GM12878 (cell line): ENCODE results near the gene LATS2. TPM values are rescaled to one million over a fixed set of nuclear protein-coding genes. Genes with fewer than 3 reads are reported as not detected.

Experiments
- ATAC-seq: fragments of 200-7000 bp; cut with Tn5 transposase; 3 replicates; pipeline ENCODE4 v1.9.1; 2020; ENCODE audit warnings: mild to moderate bottlenecking, moderate library complexity
- BruUV-seq: library from RNA; stranded (reverse); fragments of 400-500 nt; replicated peaks from 2 replicates; lab custom pipeline; 2021; lab: Mats Ljungman, UMichigan
- CTCF ChIA-PET: fragments of 300-600 bp; sonication (Branson Sonifier 250); formaldehyde crosslinking; extraction: SDS; loops from one replicate; lab custom pipeline; 2021; ENCODE audit warnings: inconsistent platforms; lab: Yijun Ruan, JAX
- POLR2A ChIA-PET: fragments of 350-600 bp; formaldehyde crosslinking; extraction: SDS; loops from one replicate; lab custom pipeline; 2021; ENCODE audit warnings: inconsistent platforms; lab: Charles Lee
- RAD21 ChIA-PET: fragments of 300-600 bp; sonication (Branson Sonifier 250); formaldehyde crosslinking; loops from one replicate; lab custom pipeline; 2023; ENCODE audit warnings: antibody characterized with exemption; ENCODE audit not compliant: unreplicated experiment; lab: Charles Lee
- SMC1A ChIA-PET: fragments of 300-600 bp; sonication (Branson Sonifier 250); formaldehyde crosslinking; loops from one replicate; lab custom pipeline; 2023; ENCODE audit not compliant: unreplicated experiment, uncharacterized antibody; lab: Charles Lee
- DNase-seq: peaks from one replicate; pipeline ENCODE4 v3.0.0-alpha.2; 2011; ENCODE audit warnings: low read depth, low spot score
- FAIRE-seq: peaks from 3 replicates; lab custom pipeline; 2011; peaks lifted over from hg19 to GRCh38; lab: Jason Lieb, UNC
- H2AFZ ChIP-seq: 2 replicates; pipeline ENCODE4 v1.6.0; 2011; ENCODE audit warnings: low read depth, low read length, control low read depth; ENCODE audit not compliant: control insufficient read depth
- H3K27ac ChIP-seq: 2 replicates; pipeline ENCODE4 v1.5.1; 2011; ENCODE audit warnings: control low read depth; ENCODE audit not compliant: control insufficient read depth, insufficient read depth
- H3K27me3 ChIP-seq, 2 experiments: replicated peaks in 1 of 2; 2 replicates each; pipeline versions ENCODE4 v1.6.0 to v1.6.1; 2011; ENCODE audit warnings: low read length in 1 of 2; ENCODE audit not compliant: control insufficient read depth in 2 of 2, insufficient read depth in 2 of 2
- H3K36me3 ChIP-seq, 2 experiments: 2 replicates each; pipeline ENCODE4 v1.5.1; 2011; ENCODE audit warnings: low read length in 1 of 2; ENCODE audit not compliant: control insufficient read depth in 2 of 2, insufficient read depth in 2 of 2
- H3K4me1 ChIP-seq: 2 replicates; pipeline ENCODE4 v1.6.1; 2011; ENCODE audit warnings: mild to moderate bottlenecking, low read length, moderate library complexity, mixed read lengths; ENCODE audit not compliant: control insufficient read depth, insufficient read depth
- H3K4me2 ChIP-seq: 2 replicates; pipeline ENCODE4 v1.6.0; 2011; ENCODE audit warnings: control low read depth; ENCODE audit not compliant: control insufficient read depth, insufficient read depth
- H3K4me3 ChIP-seq: fragments of 200-600 bp; sonication (generic); 2 replicates; pipeline ENCODE4 v1.5.1; 2016
- H3K79me2 ChIP-seq: 2 replicates; pipeline ENCODE4 v1.6.0; 2011; ENCODE audit warnings: low read length; ENCODE audit not compliant: control insufficient read depth, insufficient read depth
- H3K9ac ChIP-seq: 2 replicates; pipeline ENCODE4 v1.8.0; 2011; ENCODE audit warnings: low read length, control low read depth, mixed read lengths; ENCODE audit not compliant: control insufficient read depth, insufficient read depth
- H3K9me3 ChIP-seq: replicated peaks from 3 replicates; pipeline ENCODE4 v1.5.1; 2011; ENCODE audit warnings: mild to moderate bottlenecking, low read length; ENCODE audit not compliant: control insufficient read depth, insufficient read depth
- H4K20me1 ChIP-seq: 2 replicates; pipeline ENCODE4 v1.6.0; 2011; ENCODE audit not compliant: control insufficient read depth, insufficient read depth
- CHD4 ChIP-seq: fragments of 200-600 bp; sonication (generic); IDR thresholded peaks from 2 replicates; pipeline ENCODE4 v1.6.1; 2016; ENCODE audit warnings: mild to moderate bottlenecking
- EP300 ChIP-seq, 2 experiments: fragments of 150-350 bp in 1 of 2; IDR thresholded peaks; 2 replicates each; pipeline ENCODE4 v1.6.1; 2011 to 2012; ENCODE audit warnings: low read depth in 2 of 2, low read length in 2 of 2, borderline replicate concordance in 1 of 2, improper control_type of control experiment in 1 of 2, inconsistent platforms in 1 of 2; ENCODE audit not compliant: control insufficient read depth in 1 of 2
- ESRRA ChIP-seq: IDR thresholded peaks from 2 replicates; pipeline ENCODE4 v1.6.1; 2012; ENCODE audit warnings: mild to moderate bottlenecking, low read length, improper control_type of control experiment
- FOS ChIP-seq: IDR thresholded peaks from 3 replicates; pipeline ENCODE4 v1.6.1; 2011; ENCODE audit warnings: borderline replicate concordance; ENCODE audit not compliant: insufficient read length; ENCODE audit errors: extremely low read depth
- IRF4 ChIP-seq: IDR thresholded peaks from 2 replicates; pipeline ENCODE4 v1.6.1; 2011; ENCODE audit warnings: low read depth, low read length
- MXI1 ChIP-seq: fragments of 150-350 bp; IDR thresholded peaks from 2 replicates; pipeline ENCODE4 v1.6.1; 2011; ENCODE audit warnings: low read depth, mild to moderate bottlenecking, inconsistent platforms, low read length, improper control_type of control experiment
- RBBP5 ChIP-seq: fragments of 200-600 bp; sonication (generic); conservative IDR thresholded peaks from 2 replicates; pipeline ENCODE4 v1.6.1; 2016
- RFX5 ChIP-seq: IDR thresholded peaks from 2 replicates; pipeline ENCODE4 v1.6.1; 2011; ENCODE audit warnings: low read depth, low read length, improper control_type of control experiment
- SRF ChIP-seq, 2 experiments: IDR thresholded peaks; 2 replicates each; pipeline ENCODE4 v1.6.1; 2011; ENCODE audit warnings: low read depth in 2 of 2, low read length in 2 of 2, mild to moderate bottlenecking in 1 of 2, moderate library complexity in 1 of 2
- TCF7 ChIP-seq: IDR thresholded peaks from 2 replicates; pipeline ENCODE4 v1.6.1; 2014; ENCODE audit warnings: antibody characterized with exemption, borderline replicate concordance
- ZBED1 ChIP-seq: IDR thresholded peaks from 2 replicates; pipeline ENCODE4 v1.6.1; 2016; ENCODE audit warnings: borderline replicate concordance
- ZNF207 ChIP-seq: fragments of 450-650 bp; IDR thresholded peaks from 2 replicates; pipeline ENCODE4 v1.6.1; 2014; ENCODE audit warnings: antibody characterized with exemption, mild to moderate bottlenecking, borderline replicate concordance
- WGBS: methylation state at CpG from one replicate; pipeline ENCODE4 v1.1.6; 2016; ENCODE audit warnings: low lambda C conversion rate; ENCODE audit not compliant: insufficient replicate concordance, insufficient coverage; ENCODE audit errors: missing lambda C conversion rate; 5-methylcytosine and 5-hydroxymethylcytosine counted together
- in situ Hi-C: fragments of 300-500 bp; cut with MboI; formaldehyde crosslinking; loops from 9 replicates; pipeline ENCODE4 v1.14.3; 2018; ENCODE audit warnings: mixed read lengths
- intact Hi-C: fragments of 100-400 bp; cut with micrococcal nuclease; formaldehyde crosslinking; loops from one replicate; pipeline ENCODE4 v1.14.2; 2022; ENCODE audit not compliant: unreplicated experiment
- polyA plus RNA-seq, 11 experiments: library from polyadenylated mRNA; depleted of rRNA in 4 of 11; unstranded in 6 of 11; stranded (reverse) in 5 of 11; fragments of >200 nt; fragmentation: Nextera tagmentation in 4 of 11; fragmentation: Illumina TruSeq in 1 of 11; extraction: Ambion mirVana in 4 of 11; extraction: Trizol in 1 of 11; gene quantifications; 1 replicate in 1 of 11; 2 replicates in 10 of 11; pipeline versions ENCODE4 v1.2.1 to v1.2.3, GENCODE V29; 2011 to 2016; ENCODE audit warnings: inconsistent platforms in 2 of 11, missing spikeins in 2 of 11, low read depth in 1 of 11
- total RNA-seq, 4 experiments: library from RNA; depleted of rRNA in 3 of 4; stranded (reverse); fragments of >200 nt in 3 of 4; fragmentation: Illumina TruSeq in 1 of 4; extraction: Trizol in 1 of 4; gene quantifications; 2 replicates each; pipeline versions ENCODE4 v1.2.1 to v1.2.3, GENCODE V29; 2013 to 2021
- TF ChIP-seq, protein P1 (sequence below): IDR thresholded peaks from 2 replicates; pipeline ENCODE4 v1.6.1; 2011; ENCODE audit warnings: low read depth, low read length, improper control_type of control experiment, borderline replicate concordance
- TF ChIP-seq, protein P2 (sequence below): fragments of 450-650 bp; formaldehyde crosslinking; IDR thresholded peaks from 2 replicates; pipeline ENCODE4 v1.4.0; 2022; ENCODE audit warnings: mild to moderate bottlenecking, moderate library complexity
- TF ChIP-seq, protein P3 (sequence below): fragments of 450-650 bp; IDR thresholded peaks from 2 replicates; pipeline ENCODE4 v1.6.1; 2016; ENCODE audit warnings: mild to moderate bottlenecking, moderate library complexity, borderline replicate concordance

Gene LATS2
- total and polyA plus RNA-seq, 10 of the 15 experiments (the other 5 are each of a cell fraction or from before 2014, with no cell fraction given): 0.90 to 7.8 (median 2.0) TPM

DNA sequence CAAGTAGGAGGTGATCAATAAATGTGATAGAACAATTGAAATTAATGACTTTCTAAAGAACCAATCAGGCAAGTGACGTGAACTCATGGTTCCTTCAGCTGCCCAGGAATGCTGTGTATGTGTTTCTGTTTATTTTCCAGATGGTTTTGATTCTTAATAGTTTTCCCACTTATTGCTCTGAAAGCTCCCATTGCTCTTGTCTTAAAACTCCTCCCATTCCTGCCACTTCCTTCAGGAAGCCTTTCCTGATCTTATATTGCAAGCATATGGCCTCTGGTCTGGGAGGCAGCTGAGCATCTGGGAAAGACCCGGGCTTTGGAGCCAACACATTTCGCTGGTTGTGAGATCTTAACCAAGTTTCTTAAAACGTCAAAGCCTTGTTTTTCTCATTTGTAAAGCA lies 17.1 kb upstream of the LATS2 start:
- in situ Hi-C loops: no loop called here
- no peaks in the 10 kb centered on the region for H3K9me3 ChIP-seq
- ChIA-PET SMC1A (no interaction called here), RAD21 (no interaction called here), CTCF (no interaction called here), POLR2A (no interaction called here)
- BruUV-seq: no TSS peak
- no peak overlapping the region for H2AFZ ChIP-seq
- H3K9ac ChIP-seq: no peak overlapping the region
- H3K36me3 ChIP-seq: no peaks in the 10 kb centered on the region
- no peak overlapping the region for H3K27ac ChIP-seq
- FAIRE-seq (no peak), ATAC-seq (no peak), DNase-seq (no peak)
- TF ChIP-seq RFX5: no peak
- no peak for TF ChIP-seq FOS
- TF ChIP-seq TCF7: no peak
- TF ChIP-seq ZNF207: no peak
- no peak for TF ChIP-seq SRF (IDR thresholded peaks at IDR 0.05; ENCODE audit: low read depth in 2 of 2, low read length in 2 of 2)
- TF ChIP-seq RBBP5: no peak
- TF ChIP-seq CHD4: no peak
- TF ChIP-seq EP300 (IDR thresholded peaks at IDR 0.05; ENCODE audit: borderline replicate concordance in 1 of 2, control insufficient read depth in 1 of 2, low read depth in 2 of 2, low read length in 2 of 2): no peak
- TF ChIP-seq ZBED1: no peak
- no peak for TF ChIP-seq MXI1
- TF ChIP-seq, protein P1, sequence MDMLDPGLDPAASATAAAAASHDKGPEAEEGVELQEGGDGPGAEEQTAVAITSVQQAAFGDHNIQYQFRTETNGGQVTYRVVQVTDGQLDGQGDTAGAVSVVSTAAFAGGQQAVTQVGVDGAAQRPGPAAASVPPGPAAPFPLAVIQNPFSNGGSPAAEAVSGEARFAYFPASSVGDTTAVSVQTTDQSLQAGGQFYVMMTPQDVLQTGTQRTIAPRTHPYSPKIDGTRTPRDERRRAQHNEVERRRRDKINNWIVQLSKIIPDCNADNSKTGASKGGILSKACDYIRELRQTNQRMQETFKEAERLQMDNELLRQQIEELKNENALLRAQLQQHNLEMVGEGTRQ: no peak
- TF ChIP-seq ESRRA: no peak
- TF ChIP-seq, protein P2, sequence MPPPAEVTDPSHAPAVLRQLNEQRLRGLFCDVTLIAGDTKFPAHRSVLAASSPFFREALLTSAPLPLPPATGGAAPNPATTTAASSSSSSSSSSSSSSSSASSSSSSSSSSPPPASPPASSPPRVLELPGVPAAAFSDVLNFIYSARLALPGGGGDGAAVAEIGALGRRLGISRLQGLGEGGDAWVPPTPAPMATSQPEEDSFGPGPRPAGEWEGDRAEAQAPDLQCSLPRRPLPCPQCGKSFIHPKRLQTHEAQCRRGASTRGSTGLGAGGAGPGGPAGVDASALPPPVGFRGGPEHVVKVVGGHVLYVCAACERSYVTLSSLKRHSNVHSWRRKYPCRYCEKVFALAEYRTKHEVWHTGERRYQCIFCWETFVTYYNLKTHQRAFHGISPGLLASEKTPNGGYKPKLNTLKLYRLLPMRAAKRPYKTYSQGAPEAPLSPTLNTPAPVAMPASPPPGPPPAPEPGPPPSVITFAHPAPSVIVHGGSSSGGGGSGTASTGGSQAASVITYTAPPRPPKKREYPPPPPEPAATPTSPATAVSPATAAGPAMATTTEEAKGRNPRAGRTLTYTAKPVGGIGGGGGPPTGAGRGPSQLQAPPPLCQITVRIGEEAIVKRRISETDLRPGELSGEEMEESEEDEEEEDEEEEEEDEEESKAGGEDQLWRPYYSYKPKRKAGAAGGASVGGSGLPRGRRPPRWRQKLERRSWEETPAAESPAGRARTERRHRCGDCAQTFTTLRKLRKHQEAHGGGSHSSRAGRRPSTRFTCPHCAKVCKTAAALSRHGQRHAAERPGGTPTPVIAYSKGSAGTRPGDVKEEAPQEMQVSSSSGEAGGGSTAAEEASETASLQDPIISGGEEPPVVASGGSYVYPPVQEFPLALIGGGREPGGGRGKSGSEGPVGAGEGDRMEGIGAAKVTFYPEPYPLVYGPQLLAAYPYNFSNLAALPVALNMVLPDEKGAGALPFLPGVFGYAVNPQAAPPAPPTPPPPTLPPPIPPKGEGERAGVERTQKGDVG: no peak
- TF ChIP-seq, protein P3, sequence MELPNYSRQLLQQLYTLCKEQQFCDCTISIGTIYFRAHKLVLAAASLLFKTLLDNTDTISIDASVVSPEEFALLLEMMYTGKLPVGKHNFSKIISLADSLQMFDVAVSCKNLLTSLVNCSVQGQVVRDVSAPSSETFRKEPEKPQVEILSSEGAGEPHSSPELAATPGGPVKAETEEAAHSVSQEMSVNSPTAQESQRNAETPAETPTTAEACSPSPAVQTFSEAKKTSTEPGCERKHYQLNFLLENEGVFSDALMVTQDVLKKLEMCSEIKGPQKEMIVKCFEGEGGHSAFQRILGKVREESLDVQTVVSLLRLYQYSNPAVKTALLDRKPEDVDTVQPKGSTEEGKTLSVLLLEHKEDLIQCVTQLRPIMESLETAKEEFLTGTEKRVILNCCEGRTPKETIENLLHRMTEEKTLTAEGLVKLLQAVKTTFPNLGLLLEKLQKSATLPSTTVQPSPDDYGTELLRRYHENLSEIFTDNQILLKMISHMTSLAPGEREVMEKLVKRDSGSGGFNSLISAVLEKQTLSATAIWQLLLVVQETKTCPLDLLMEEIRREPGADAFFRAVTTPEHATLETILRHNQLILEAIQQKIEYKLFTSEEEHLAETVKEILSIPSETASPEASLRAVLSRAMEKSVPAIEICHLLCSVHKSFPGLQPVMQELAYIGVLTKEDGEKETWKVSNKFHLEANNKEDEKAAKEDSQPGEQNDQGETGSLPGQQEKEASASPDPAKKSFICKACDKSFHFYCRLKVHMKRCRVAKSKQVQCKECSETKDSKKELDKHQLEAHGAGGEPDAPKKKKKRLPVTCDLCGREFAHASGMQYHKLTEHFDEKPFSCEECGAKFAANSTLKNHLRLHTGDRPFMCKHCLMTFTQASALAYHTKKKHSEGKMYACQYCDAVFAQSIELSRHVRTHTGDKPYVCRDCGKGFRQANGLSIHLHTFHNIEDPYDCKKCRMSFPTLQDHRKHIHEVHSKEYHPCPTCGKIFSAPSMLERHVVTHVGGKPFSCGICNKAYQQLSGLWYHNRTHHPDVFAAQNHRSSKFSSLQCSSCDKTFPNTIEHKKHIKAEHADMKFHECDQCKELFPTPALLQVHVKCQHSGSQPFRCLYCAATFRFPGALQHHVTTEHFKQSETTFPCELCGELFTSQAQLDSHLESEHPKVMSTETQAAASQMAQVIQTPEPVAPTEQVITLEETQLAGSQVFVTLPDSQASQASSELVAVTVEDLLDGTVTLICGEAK: no peak
- no peak for TF ChIP-seq IRF4
- H3K79me2 ChIP-seq: no peaks in the 10 kb centered on the region
- intact Hi-C loops: loop anchor here (10.0 kb wide), 1 partner anchor 134 kb away; no protein-coding TSS in a partner anchor
- no peak overlapping the region for H3K4me3 ChIP-seq
- H4K20me1 ChIP-seq: no peaks in the 10 kb centered on the region
- no peaks in the 10 kb centered on the region; a peak in 1 of 4 replicates for H3K27me3 ChIP-seq
- no peak overlapping the region for H3K4me2 ChIP-seq
- peaks cover 6% of the 10 kb centered on the region for H3K4me1 ChIP-seq
- 52% methylated on average over 4 of the region's 4 CpGs for WGBS
